Fibroblast of mammary gland (primary cell): Measurements from ENCODE around the gene MTURN.

Experiments
- DNase-seq: peaks from one replicate; pipeline ENCODE4 v3.0.0-alpha.2; 2010; ENCODE audit warnings: low read depth
- H3K4me3 ChIP-seq: 2 replicates; pipeline ENCODE4 v1.5.1; 2011; ENCODE audit warnings: low read depth, mild to moderate bottlenecking, low read length, moderate library complexity; ENCODE audit not compliant: control insufficient read depth
- CTCF ChIP-seq: conservative IDR thresholded peaks from 2 replicates; pipeline ENCODE4 v1.5.1; 2011; ENCODE audit warnings: low read depth, low read length, inconsistent platforms; ENCODE audit not compliant: control insufficient read depth, insufficient read depth

MTURN gene

GRCh38 chr7:30181211-30181610 lies 46.4 kb downstream of the MTURN start:
- no peak for DNase-seq
- H3K4me3 ChIP-seq, result no peak overlapping the region
- no peak for TF ChIP-seq CTCF

GRCh38 chr7:30181736-30182522 lies 47.1 kb downstream of the MTURN start:
- no peak for DNase-seq
- TF ChIP-seq CTCF, result no peak

GRCh38 chr7:30182814-30183213 lies 48.0 kb downstream of the MTURN start:
- DNase-seq, result no peak
- no peak for TF ChIP-seq CTCF

More at GRCh38 chr7:30181736-30182522, 47.1 kb downstream of the MTURN start:
- H3K4me3 ChIP-seq, result no peak overlapping the region

GRCh38 chr7:30183749-30184369 lies 49.1 kb downstream of the MTURN start:
- TF ChIP-seq CTCF, result no peak
- DNase-seq, result no peak
- H3K4me3 ChIP-seq, result no peak overlapping the region

More at GRCh38 chr7:30182814-30183213, 48.0 kb downstream of the MTURN start:
- no peak overlapping the region for H3K4me3 ChIP-seq

GRCh38 chr7:30184791-30185487 lies 50.2 kb downstream of the MTURN start:
- H3K4me3 ChIP-seq, result no peak overlapping the region
- TF ChIP-seq CTCF, result no peak
- no peak for DNase-seq

GRCh38 chr7:30185496-30185895 lies 50.7 kb downstream of the MTURN start:
- H3K4me3 ChIP-seq, result no peak overlapping the region
- no peak for DNase-seq
- TF ChIP-seq CTCF, result no peak
